ENCODE measurements around the gene ZNF691.
"Not testable (repeated sequence)": the region's sequence is repeated elsewhere in the genome, so short reads cannot be mapped to it uniquely, and the experiment has no call there.

ZNF691 gene

GRCh38 chr1:42846257-42847110, at the start of gene ZNF691:
ZNF691 (plus strand) TSS chr1:42846613; CDS start chr1:42849659, 3,046 bp downstream.
- peak; percentile 99 for DNase-seq

- no peak for DNase-seq
Measured at GRCh38 chr1:42797414-42797813, 49.0 kb upstream of the ZNF691 start.

GRCh38 chr1:42797979-42798378, 48.4 kb upstream of the ZNF691 start:
- DNase-seq: no peak

GRCh38 chr1:42801832-42802473, 44.5 kb upstream of the ZNF691 start:
- no peak for DNase-seq

- DNase-seq: no peak
Measured at GRCh38 chr1:42806171-42806570, 40.2 kb upstream of the ZNF691 start.

- DNase-seq: no peak
Measured at GRCh38 chr1:42806593-42806992, 39.8 kb upstream of the ZNF691 start.

GRCh38 chr1:42807056-42807668, 39.3 kb upstream of the ZNF691 start:
- no peak for DNase-seq

GRCh38 chr1:42814815-42815214, 31.6 kb upstream of the ZNF691 start:
- not testable (repeated sequence) for DNase-seq

- DNase-seq: peak in 1 of 2 experiments; percentile 80
Measured at GRCh38 chr1:42815941-42816584, 30.4 kb upstream of the ZNF691 start.

GRCh38 chr1:42816585-42817439, 29.6 kb upstream of the ZNF691 start, which contains the start of the genes ERMAP and SVBP:
ERMAP (plus strand) TSS chr1:42817122; CDS start chr1:42830449, 13,327 bp downstream.
SVBP (minus strand) TSS chr1:42817397; CDS start chr1:42816544, 853 bp downstream.
- DNase-seq: peak; percentile 93 to 98

GRCh38 chr1:42817440-42817767, 29.0 kb upstream of the ZNF691 start:
- no peak for DNase-seq

- no peak for DNase-seq
Measured at GRCh38 chr1:42817976-42818375, 28.4 kb upstream of the ZNF691 start.

- DNase-seq: no peak
Measured at GRCh38 chr1:42820813-42821212, 25.6 kb upstream of the ZNF691 start.

- no peak for DNase-seq
Measured at GRCh38 chr1:42821690-42822089, 24.7 kb upstream of the ZNF691 start.

- no peak for DNase-seq
Measured at GRCh38 chr1:42822800-42823392, 23.5 kb upstream of the ZNF691 start.

GRCh38 chr1:42824481-42825035, 21.9 kb upstream of the ZNF691 start:
- no peak for DNase-seq

GRCh38 chr1:42825036-42825851, 21.2 kb upstream of the ZNF691 start:
- DNase-seq: no peak

GRCh38 chr1:42830631-42831030, 15.8 kb upstream of the ZNF691 start:
- no peak for DNase-seq

- no peak for DNase-seq
Measured at GRCh38 chr1:42831273-42831672, 15.1 kb upstream of the ZNF691 start.

GRCh38 chr1:42832641-42833240, 13.7 kb upstream of the ZNF691 start:
- DNase-seq: no peak
